ENCODE measurements around the gene GTF3C4. TPM values are rescaled to one million over a fixed set of nuclear protein-coding genes. Genes with fewer than 3 reads are reported as not detected.
"Not testable (repeated sequence)": the region's sequence is repeated elsewhere in the genome, so short reads cannot be mapped to it uniquely, and the experiment has no call there.

Gene GTF3C4
- total RNA-seq, 1 donor from 2014 or later = 27.9 TPM

GRCh38 chr9:132717326-132717945, 47.2 kb downstream of the GTF3C4 start:
- H3K4me1 ChIP-seq (ENCODE audit: insufficient read depth, low read length) = no peaks in the 10 kb centered on the region
- FAIRE-seq (no peak), DNase-seq (ENCODE audit: low read depth) (no peak)
- H3K36me3 ChIP-seq (ENCODE audit: insufficient read depth, low read length) = no peaks in the 10 kb centered on the region
- H3K9me3 ChIP-seq (ENCODE audit: insufficient read depth, low read depth, low read length) = no peaks in the 10 kb centered on the region
- H3K27ac ChIP-seq (ENCODE audit: low read depth, low read length) = no peak overlapping the region
- H3K4me2 ChIP-seq (ENCODE audit: low read length) = no peak overlapping the region
- H3K27me3 Mint-ChIP-seq (ENCODE audit: low read depth, unreplicated experiment) = peaks cover 25% of the 10 kb centered on the region
- H3K27me3 ChIP-seq (ENCODE audit: insufficient read depth, low read length) = no peaks in the 10 kb centered on the region
- H3K27ac Mint-ChIP-seq (ENCODE audit: unreplicated experiment) = no peak overlapping the region
- peaks cover 2% of the 10 kb centered on the region for H3K4me1 Mint-ChIP-seq (ENCODE audit: low read depth, unreplicated experiment)
- peaks cover 3% of the 10 kb centered on the region for H3K9me3 Mint-ChIP-seq (ENCODE audit: unreplicated experiment)
- no peak overlapping the region for H3K9ac ChIP-seq (ENCODE audit: low read length)
- no peak overlapping the region for H3K4me3 Mint-ChIP-seq (ENCODE audit: unreplicated experiment)
- H4K20me1 ChIP-seq (ENCODE audit: insufficient read depth, low read length) = no peaks in the 10 kb centered on the region
- TF ChIP-seq CTCF (IDR thresholded peaks at IDR 0.05; ENCODE audit: insufficient read depth, low read depth, low read length) = no peak
- no peak for TF ChIP-seq EZH2 (IDR thresholded peaks at IDR 0.05; ENCODE audit: insufficient read depth, low read length)
- H3K4me3 ChIP-seq (ENCODE audit: insufficient read depth, low read depth, low read length) = no peak overlapping the region
- no peaks in the 10 kb centered on the region for H3K79me2 ChIP-seq (ENCODE audit: insufficient read depth, low read length)
- no peak overlapping the region for H2AFZ ChIP-seq (ENCODE audit: low read depth, low read length)
- H3K36me3 Mint-ChIP-seq (ENCODE audit: low read depth, unreplicated experiment) = no peaks in the 10 kb centered on the region

GRCh38 chr9:132718381-132718928, 48.2 kb downstream of the GTF3C4 start:
- not testable (repeated sequence) for H3K27ac Mint-ChIP-seq (ENCODE audit: unreplicated experiment); H3K9me3 ChIP-seq (ENCODE audit: insufficient read depth, low read depth, low read length); H3K36me3 ChIP-seq (ENCODE audit: insufficient read depth, low read length); H3K4me1 ChIP-seq (ENCODE audit: insufficient read depth, low read length); H3K9ac ChIP-seq (ENCODE audit: low read length); H4K20me1 ChIP-seq (ENCODE audit: insufficient read depth, low read length); H3K4me3 Mint-ChIP-seq (ENCODE audit: unreplicated experiment); FAIRE-seq; H3K36me3 Mint-ChIP-seq (ENCODE audit: low read depth, unreplicated experiment); H3K79me2 ChIP-seq (ENCODE audit: insufficient read depth, low read length); H3K27ac ChIP-seq (ENCODE audit: low read depth, low read length); DNase-seq (ENCODE audit: low read depth); H2AFZ ChIP-seq (ENCODE audit: low read depth, low read length); H3K4me1 Mint-ChIP-seq (ENCODE audit: low read depth, unreplicated experiment); H3K4me2 ChIP-seq (ENCODE audit: low read length); H3K4me3 ChIP-seq (ENCODE audit: insufficient read depth, low read depth, low read length); H3K9me3 Mint-ChIP-seq (ENCODE audit: unreplicated experiment); H3K27me3 ChIP-seq (ENCODE audit: insufficient read depth, low read length)
- peaks cover 28% of the 10 kb centered on the region for H3K27me3 Mint-ChIP-seq (ENCODE audit: low read depth, unreplicated experiment)

- Mint-ChIP-seq H3K9me3 (ENCODE audit: unreplicated experiment) (peaks cover 5% of the 10 kb centered on the region), H3K4me3 (ENCODE audit: unreplicated experiment) (no peak overlapping the region), H3K4me1 (ENCODE audit: low read depth, unreplicated experiment) (peaks cover 2% of the 10 kb centered on the region), H3K27ac (ENCODE audit: unreplicated experiment) (no peak overlapping the region), H3K36me3 (ENCODE audit: low read depth, unreplicated experiment) (no peaks in the 10 kb centered on the region), H3K27me3 (ENCODE audit: low read depth, unreplicated experiment) (peaks cover 44% of the 10 kb centered on the region)
- Histone ChIP-seq H3K27ac (ENCODE audit: low read depth, low read length) (no peak overlapping the region), H3K9ac (ENCODE audit: low read length) (no peak overlapping the region), H2AFZ (ENCODE audit: low read depth, low read length) (no peak overlapping the region), H3K4me1 (ENCODE audit: insufficient read depth, low read length) (no peaks in the 10 kb centered on the region), H3K4me3 (ENCODE audit: insufficient read depth, low read depth, low read length) (no peak overlapping the region), H3K79me2 (ENCODE audit: insufficient read depth, low read length) (no peaks in the 10 kb centered on the region), H3K27me3 (ENCODE audit: insufficient read depth, low read length) (peaks cover 2% of the 10 kb centered on the region), H3K9me3 (ENCODE audit: insufficient read depth, low read depth, low read length) (no peaks in the 10 kb centered on the region), H3K36me3 (ENCODE audit: insufficient read depth, low read length) (no peaks in the 10 kb centered on the region), H4K20me1 (ENCODE audit: insufficient read depth, low read length) (no peaks in the 10 kb centered on the region), H3K4me2 (ENCODE audit: low read length) (no peak overlapping the region)
- no peak for FAIRE-seq
- TF ChIP-seq CTCF (IDR thresholded peaks at IDR 0.05; ENCODE audit: insufficient read depth, low read depth, low read length) (no peak), EZH2 (IDR thresholded peaks at IDR 0.05; ENCODE audit: insufficient read depth, low read length) (no peak)
- DNase-seq (ENCODE audit: low read depth) = no peak
Observed at GRCh38 chr9:132721661-132722060, 51.4 kb downstream of the GTF3C4 start.

Data from astrocyte (in vitro differentiated cells and primary cell).